ENCODE results near the gene ANKRD13C. TPM values are rescaled to one million over a fixed set of nuclear protein-coding genes. Genes with fewer than 3 reads are reported as not detected.
"Not testable (repeated sequence)": the region's sequence is repeated elsewhere in the genome, so short reads cannot be mapped to it uniquely, and the experiment has no call there.

The ANKRD13C gene
- total RNA-seq, 4 donors from 2014 or later: 21.5 to 36.2 (median 25.7) TPM

DNA sequence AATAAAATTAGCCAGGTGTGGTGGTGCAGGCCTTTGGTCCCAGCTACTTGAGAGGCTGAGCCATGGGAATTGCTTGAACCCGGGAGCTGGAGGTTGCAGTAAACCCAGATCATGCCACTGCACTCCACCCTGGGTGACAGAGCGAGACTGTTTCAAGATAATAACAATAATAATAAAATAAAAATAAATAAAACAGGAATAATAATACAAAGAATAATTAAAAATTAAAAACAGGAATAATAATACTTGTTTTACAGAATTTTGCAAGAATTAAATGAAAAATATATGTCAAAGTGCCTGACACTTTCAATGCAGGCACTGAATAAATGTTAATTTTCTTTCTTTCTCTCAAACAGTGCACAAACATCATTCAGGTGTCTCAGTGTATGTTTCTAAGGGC lies 30.0 kb upstream of the ANKRD13C start:
- DNase-seq (ENCODE audit: low spot score in 2 of 2): no peak
- H3K4me3 ChIP-seq: no peak overlapping the region
- H3K27me3 ChIP-seq: no peaks in the 10 kb centered on the region
- H3K9me3 ChIP-seq: no peaks in the 10 kb centered on the region
- H3K27ac ChIP-seq: no peak overlapping the region
- TF ChIP-seq POLR2AphosphoS5 (IDR thresholded peaks at IDR 0.05) (no peak), POLR2A (IDR thresholded peaks at IDR 0.05) (no peak)
- H3K36me3 ChIP-seq: no peaks in the 10 kb centered on the region
- WGBS: 96% methylated on average over 2 of the region's 2 CpGs
- H3K4me1 ChIP-seq: no peaks in the 10 kb centered on the region

DNA sequence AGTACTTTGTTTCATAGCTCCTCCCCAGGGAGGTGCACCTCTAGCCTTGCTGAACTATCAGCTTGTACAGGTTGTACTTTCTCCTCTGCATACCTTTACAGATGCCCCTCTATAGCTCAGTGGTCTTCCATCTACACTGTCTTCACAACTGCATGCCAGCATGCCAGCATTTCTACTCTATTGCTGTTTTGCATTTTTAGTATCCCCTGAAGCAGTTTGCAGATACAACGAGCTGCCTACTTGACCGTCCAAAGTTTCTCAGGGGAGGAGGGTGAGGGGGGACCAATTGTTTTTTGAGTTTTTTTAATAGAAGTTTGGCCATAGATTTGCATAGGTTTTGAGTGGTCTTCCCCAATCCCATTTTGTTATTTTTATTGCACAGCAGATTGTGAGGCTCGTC lies 29.0 kb upstream of the ANKRD13C start:
- WGBS: 65% methylated on average over 3 of the region's 3 CpGs

DNA sequence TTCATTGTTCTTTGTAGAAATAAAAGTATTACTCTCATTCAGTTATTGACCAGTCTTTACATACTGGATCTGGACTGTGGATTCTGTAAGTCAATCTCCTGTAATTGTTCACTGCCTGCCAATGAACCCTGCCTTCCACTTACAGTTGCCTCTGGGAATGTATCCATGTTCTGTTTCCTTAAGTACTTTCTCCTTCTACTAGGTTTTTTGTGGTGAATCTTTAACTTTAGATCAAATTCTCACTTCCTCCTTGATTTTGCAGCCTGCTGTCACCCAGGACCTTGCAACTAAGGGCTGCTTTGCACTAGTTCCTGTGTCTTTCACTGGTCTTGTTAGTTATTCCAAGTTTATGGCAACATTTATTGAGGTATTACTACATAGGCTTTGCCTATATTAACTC lies 28.2 kb upstream of the ANKRD13C start:
- TF ChIP-seq EP300 (IDR thresholded peaks at IDR 0.05): no peak
- TF ChIP-seq POLR2A (IDR thresholded peaks at IDR 0.05): no peak
- TF ChIP-seq, protein P1, sequence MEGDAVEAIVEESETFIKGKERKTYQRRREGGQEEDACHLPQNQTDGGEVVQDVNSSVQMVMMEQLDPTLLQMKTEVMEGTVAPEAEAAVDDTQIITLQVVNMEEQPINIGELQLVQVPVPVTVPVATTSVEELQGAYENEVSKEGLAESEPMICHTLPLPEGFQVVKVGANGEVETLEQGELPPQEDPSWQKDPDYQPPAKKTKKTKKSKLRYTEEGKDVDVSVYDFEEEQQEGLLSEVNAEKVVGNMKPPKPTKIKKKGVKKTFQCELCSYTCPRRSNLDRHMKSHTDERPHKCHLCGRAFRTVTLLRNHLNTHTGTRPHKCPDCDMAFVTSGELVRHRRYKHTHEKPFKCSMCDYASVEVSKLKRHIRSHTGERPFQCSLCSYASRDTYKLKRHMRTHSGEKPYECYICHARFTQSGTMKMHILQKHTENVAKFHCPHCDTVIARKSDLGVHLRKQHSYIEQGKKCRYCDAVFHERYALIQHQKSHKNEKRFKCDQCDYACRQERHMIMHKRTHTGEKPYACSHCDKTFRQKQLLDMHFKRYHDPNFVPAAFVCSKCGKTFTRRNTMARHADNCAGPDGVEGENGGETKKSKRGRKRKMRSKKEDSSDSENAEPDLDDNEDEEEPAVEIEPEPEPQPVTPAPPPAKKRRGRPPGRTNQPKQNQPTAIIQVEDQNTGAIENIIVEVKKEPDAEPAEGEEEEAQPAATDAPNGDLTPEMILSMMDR (IDR thresholded peaks at IDR 0.05): no peak
- Histone ChIP-seq H3K27ac (no peak overlapping the region), H3K27me3 (no peaks in the 10 kb centered on the region), H3K4me1 (no peaks in the 10 kb centered on the region), H3K4me3 (no peak overlapping the region), H3K36me3 (no peaks in the 10 kb centered on the region), H3K9me3 (no peaks in the 10 kb centered on the region)
- DNase-seq (ENCODE audit: low spot score in 2 of 2): no peak

More for the DNA sequence above, 29.0 kb upstream of the ANKRD13C start:
- Histone ChIP-seq H3K4me3 (no peak overlapping the region), H3K36me3 (no peaks in the 10 kb centered on the region), H3K27me3 (no peaks in the 10 kb centered on the region), H3K9me3 (no peaks in the 10 kb centered on the region), H3K4me1 (no peaks in the 10 kb centered on the region), H3K27ac (no peak overlapping the region)
- TF ChIP-seq POLR2AphosphoS5 (IDR thresholded peaks at IDR 0.05): no peak
- no peak for TF ChIP-seq EP300 (IDR thresholded peaks at IDR 0.05)
- TF ChIP-seq, protein P1 (IDR thresholded peaks at IDR 0.05): no peak
- no peak for TF ChIP-seq POLR2A (IDR thresholded peaks at IDR 0.05)
- DNase-seq (ENCODE audit: low spot score in 2 of 2): no peak

DNA sequence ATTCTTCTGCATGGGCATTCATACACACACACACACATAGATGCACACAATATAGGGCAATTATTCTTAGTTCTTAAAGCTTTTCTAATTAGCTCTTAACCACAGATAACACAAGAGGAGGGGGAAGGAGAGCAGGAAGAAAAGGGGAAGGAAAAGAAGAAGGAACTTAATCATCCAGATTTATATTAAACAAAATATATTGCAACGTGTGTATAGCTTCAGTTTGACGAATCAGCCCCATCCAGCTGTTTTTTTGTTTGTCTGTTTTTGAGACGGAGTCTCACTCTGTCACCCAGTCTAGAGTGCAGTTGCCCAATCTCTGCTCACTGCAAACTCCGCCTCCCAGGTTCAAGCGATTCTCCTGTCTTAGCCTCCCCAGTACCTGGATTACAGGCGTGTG lies 21.7 kb upstream of the ANKRD13C start:
- TF ChIP-seq POLR2AphosphoS5 (IDR thresholded peaks at IDR 0.05): no peak
- TF ChIP-seq EP300 (IDR thresholded peaks at IDR 0.05): no peak
- TF ChIP-seq POLR2A (IDR thresholded peaks at IDR 0.05): no peak
- TF ChIP-seq, protein P1 (IDR thresholded peaks at IDR 0.05): no peak
- DNase-seq (ENCODE audit: low spot score in 2 of 2): no peak
- no peak overlapping the region for H3K27ac ChIP-seq

DNA sequence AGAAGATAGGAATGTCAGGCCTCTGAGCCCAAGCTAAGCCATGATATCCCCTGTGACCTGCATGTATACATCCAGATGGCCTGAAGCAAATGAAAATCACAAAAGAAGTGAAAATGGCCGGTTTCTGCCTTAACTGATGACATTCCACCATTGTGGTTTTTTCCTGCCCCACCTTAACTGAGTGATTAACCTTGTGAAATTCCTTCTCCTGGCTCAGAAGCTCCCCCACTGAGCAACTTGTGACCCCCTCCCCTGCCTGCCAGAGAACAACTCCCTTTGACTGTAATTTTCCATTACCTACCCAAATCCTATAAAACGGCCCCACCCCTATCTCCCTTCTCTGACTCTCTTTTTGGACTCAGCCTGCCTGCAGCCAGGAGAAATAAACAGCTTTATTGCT lies 19.1 kb upstream of the ANKRD13C start:
- H3K36me3 ChIP-seq; DNase-seq (ENCODE audit: low spot score in 2 of 2); H3K27ac ChIP-seq; H3K27me3 ChIP-seq; H3K4me1 ChIP-seq; H3K4me3 ChIP-seq; H3K9me3 ChIP-seq: not testable (repeated sequence)
- 78% methylated on average over 2 of the region's 2 CpGs for WGBS

More for the DNA sequence above, 21.7 kb upstream of the ANKRD13C start:
- Histone ChIP-seq H3K36me3 (no peaks in the 10 kb centered on the region), H3K27me3 (no peaks in the 10 kb centered on the region), H3K9me3 (no peaks in the 10 kb centered on the region), H3K4me1 (no peaks in the 10 kb centered on the region), H3K4me3 (no peak overlapping the region)
- WGBS: 79% methylated on average over 6 of the region's 6 CpGs

DNA sequence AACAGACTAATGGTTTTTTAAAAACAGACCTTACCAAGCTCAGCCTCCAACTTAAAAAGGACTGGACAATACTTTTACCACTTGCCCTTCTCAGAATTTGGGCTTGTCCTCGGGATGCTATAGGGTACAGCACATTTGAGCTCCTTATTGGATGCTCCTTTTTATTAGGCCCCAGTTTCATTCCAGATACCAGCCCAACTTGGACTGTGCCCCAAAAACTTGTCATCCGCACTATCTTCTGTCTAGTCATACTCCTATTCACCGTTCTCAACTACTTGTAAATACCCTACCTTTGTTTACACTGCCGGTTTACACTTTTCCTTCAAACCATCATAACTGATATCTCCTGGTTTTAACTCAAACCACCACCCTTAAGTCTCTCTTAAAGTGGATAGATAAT lies 17.9 kb upstream of the ANKRD13C start:
- Histone ChIP-seq H3K36me3 (no peaks in the 10 kb centered on the region), H3K27ac (no peak overlapping the region), H3K27me3 (no peaks in the 10 kb centered on the region), H3K9me3 (no peaks in the 10 kb centered on the region), H3K4me1 (no peaks in the 10 kb centered on the region), H3K4me3 (no peak overlapping the region)
- 92% methylated on average over 4 of the region's 4 CpGs for WGBS
- no peak for TF ChIP-seq POLR2A (IDR thresholded peaks at IDR 0.05)
- TF ChIP-seq, protein P1 (IDR thresholded peaks at IDR 0.05): no peak
- no peak for TF ChIP-seq POLR2AphosphoS5 (IDR thresholded peaks at IDR 0.05)
- no peak for TF ChIP-seq EP300 (IDR thresholded peaks at IDR 0.05)
- no peak for DNase-seq (ENCODE audit: low spot score in 2 of 2)

DNA sequence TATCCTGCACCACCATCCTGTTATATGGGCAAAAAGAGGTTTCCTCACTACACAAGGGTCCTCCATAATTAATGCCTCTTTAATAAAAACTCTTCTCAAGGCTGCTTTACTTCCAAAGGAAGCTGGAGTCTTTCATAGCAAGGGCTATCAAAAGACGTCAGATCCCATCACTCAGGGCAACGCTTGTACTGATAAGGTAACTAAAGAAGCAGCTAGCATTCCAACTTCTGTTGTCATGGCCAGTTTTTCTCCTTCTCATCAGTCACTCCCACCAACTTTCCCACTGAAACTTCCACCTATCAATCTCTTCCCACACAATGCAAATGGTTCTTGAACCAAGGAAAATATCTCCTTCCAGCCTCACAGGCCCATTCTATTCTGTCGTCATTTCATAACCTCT lies 17.1 kb upstream of the ANKRD13C start:
- H3K27ac ChIP-seq; DNase-seq (ENCODE audit: low spot score in 2 of 2); H3K4me3 ChIP-seq; H3K9me3 ChIP-seq; H3K27me3 ChIP-seq; H3K4me1 ChIP-seq; H3K36me3 ChIP-seq: not testable (repeated sequence)
- 89% methylated on average over 3 of the region's 3 CpGs for WGBS

DNA sequence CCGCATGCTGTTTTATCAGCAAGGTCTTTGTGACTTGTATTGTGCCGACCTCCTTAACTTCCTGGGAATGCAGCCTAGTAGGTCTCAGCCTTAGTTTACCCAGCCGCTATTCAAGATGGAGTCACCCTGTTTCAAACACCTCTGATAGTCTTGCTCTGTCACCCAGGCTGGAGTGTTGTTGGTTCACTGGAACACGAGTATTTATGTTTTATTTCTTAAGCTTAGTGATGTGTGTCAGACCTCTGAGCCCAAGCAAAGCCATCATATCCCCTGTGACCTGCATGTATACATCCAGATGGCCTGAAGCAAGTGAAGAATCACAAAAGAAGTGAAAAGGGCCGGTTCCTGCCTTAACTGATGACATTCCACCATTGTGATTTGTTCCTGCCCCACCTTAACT lies 12.9 kb upstream of the ANKRD13C start:
- H3K27me3 ChIP-seq; H3K4me3 ChIP-seq; H3K4me1 ChIP-seq; H3K9me3 ChIP-seq; DNase-seq (ENCODE audit: low spot score in 2 of 2); H3K36me3 ChIP-seq; H3K27ac ChIP-seq: not testable (repeated sequence)
- WGBS: 82% methylated on average over 5 of the region's 5 CpGs

DNA sequence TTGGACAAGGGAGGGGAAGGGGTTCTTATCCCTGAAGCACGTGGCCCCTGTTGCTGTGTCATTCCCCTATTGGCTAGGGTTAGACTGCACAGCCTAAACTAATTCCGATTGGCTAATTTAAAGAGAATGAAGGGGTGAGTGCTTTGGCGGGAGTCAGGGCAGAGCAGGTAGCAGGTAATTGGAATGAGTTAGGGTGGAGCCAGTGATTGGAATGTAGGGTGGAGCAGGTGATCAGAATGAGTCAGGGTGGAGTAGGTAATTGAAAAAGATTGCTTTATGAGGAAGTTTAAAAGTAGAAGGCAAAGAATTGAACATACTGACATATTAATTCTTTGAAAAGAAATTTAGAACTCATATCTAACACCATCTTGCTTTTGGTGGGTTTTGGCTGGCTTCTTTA lies 12.5 kb upstream of the ANKRD13C start:
- WGBS: 46% methylated on average over 3 of the region's 3 CpGs
- not testable (repeated sequence) for H3K4me3 ChIP-seq; H3K27me3 ChIP-seq; H3K27ac ChIP-seq; H3K36me3 ChIP-seq; H3K9me3 ChIP-seq; DNase-seq (ENCODE audit: low spot score in 2 of 2); H3K4me1 ChIP-seq

DNA sequence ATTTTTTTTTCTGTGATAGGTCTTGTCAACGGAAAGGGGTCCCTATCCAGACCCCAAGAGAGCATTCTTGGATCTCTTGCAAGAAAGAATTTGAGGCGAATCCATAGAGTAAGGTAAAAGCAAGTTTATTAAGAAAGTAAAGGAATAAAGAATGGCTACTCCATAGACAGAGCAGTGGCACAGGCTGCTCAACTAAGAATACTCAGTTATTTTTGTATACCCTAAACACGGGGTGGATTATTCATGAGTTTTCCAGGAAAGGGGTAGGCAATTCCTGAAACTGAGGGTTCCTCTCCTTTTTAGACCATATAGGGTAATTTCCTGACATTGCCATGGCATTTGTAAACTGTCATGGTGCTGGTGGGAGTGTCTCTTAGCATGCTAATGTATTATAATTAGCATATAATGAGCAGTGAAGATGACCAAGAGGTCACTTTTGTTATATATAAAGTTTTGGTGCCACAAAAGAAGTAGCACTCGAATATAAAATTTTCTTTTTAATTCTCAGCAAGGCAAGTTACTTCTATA lies 12.0 kb upstream of the ANKRD13C start:
- not testable (repeated sequence) for H3K4me1 ChIP-seq; H3K4me3 ChIP-seq; H3K9me3 ChIP-seq; H3K27ac ChIP-seq; H3K27me3 ChIP-seq; H3K36me3 ChIP-seq; DNase-seq (ENCODE audit: low spot score in 2 of 2)
- WGBS: 94% methylated on average over 4 of the region's 4 CpGs
